RWPE2 (cell line): Measurements from ENCODE around the gene PITPNC1.

Experiments
- ATAC-seq: fragments of 200-7000 bp; cut with Tn5 transposase; 3 replicates; pipeline ENCODE4 v1.9.1; 2021; ENCODE audit warnings: low read depth
- DNase-seq: peaks from one replicate; pipeline ENCODE4 v3.0.0-alpha.2; 2020; ENCODE audit warnings: low spot score
- H3K27ac ChIP-seq: fragments of 450-650 bp; 2 replicates; pipeline ENCODE4 v1.5.1; 2017; ENCODE audit warnings: mild to moderate bottlenecking; ENCODE audit not compliant: poor library complexity, severe bottlenecking
- H3K27me3 ChIP-seq: fragments of 250-450 bp; sonication (Bioruptor Pico); 2 replicates; pipeline ENCODE4 v1.5.1; 2021; ENCODE audit warnings: mild to moderate bottlenecking, moderate library complexity; ENCODE audit not compliant: insufficient read depth, poor library complexity, severe bottlenecking
- H3K36me3 ChIP-seq: fragments of 250-450 bp; sonication (Bioruptor Pico); 2 replicates; pipeline ENCODE4 v1.5.1; 2020; ENCODE audit warnings: low read depth, mild to moderate bottlenecking, moderate library complexity
- H3K4me1 ChIP-seq: fragments of 250-450 bp; sonication (Bioruptor Pico); 2 replicates; pipeline ENCODE4 v1.5.1; 2021; ENCODE audit warnings: mild to moderate bottlenecking, moderate library complexity; ENCODE audit not compliant: insufficient read depth, poor library complexity, severe bottlenecking
- H3K4me3 ChIP-seq: fragments of 250-450 bp; sonication (Bioruptor Pico); 2 replicates; pipeline ENCODE4 v1.5.1; 2021; ENCODE audit warnings: mild to moderate bottlenecking, moderate library complexity; ENCODE audit not compliant: severe bottlenecking
- H3K9me3 ChIP-seq: fragments of 250-450 bp; sonication (Bioruptor Pico); 2 replicates; pipeline ENCODE4 v1.5.1; 2021; ENCODE audit warnings: mild to moderate bottlenecking, moderate library complexity; ENCODE audit not compliant: severe bottlenecking
- CTCF ChIP-seq: fragments of 450-650 bp; IDR thresholded peaks from one replicate; pipeline ENCODE4 v1.5.1; 2017; ENCODE audit warnings: mild to moderate bottlenecking, moderate library complexity; ENCODE audit not compliant: poor library complexity, severe bottlenecking

Gene PITPNC1

GRCh38 chr17:67504182-67504581 is 127.1 kb downstream of the PITPNC1 start:
- Histone ChIP-seq H3K27me3 (no peaks in the 10 kb centered on the region), H3K27ac (no peak overlapping the region), H3K9me3 (no peaks in the 10 kb centered on the region), H3K4me1 (peaks cover 15% of the 10 kb centered on the region), H3K36me3 (peaks cover 4% of the 10 kb centered on the region; the same call in 1 of the 2 replicates), H3K4me3 (no peak overlapping the region)
- no peak for ATAC-seq
- TF ChIP-seq CTCF, result no peak
- DNase-seq, result no peak

- H3K36me3 ChIP-seq, result peaks cover 4% of the 10 kb centered on the region; the same call in 1 of the 2 replicates
- TF ChIP-seq CTCF, result no peak
- ATAC-seq (no peak), DNase-seq (no peak)
- no peak overlapping the region for H3K4me3 ChIP-seq
- no peak overlapping the region for H3K27ac ChIP-seq
- no peaks in the 10 kb centered on the region for H3K9me3 ChIP-seq
- H3K27me3 ChIP-seq, result no peaks in the 10 kb centered on the region
- H3K4me1 ChIP-seq, result peaks cover 11% of the 10 kb centered on the region
These were observed 129.9 kb downstream of the PITPNC1 start for GRCh38 chr17:67506966-67507365.

GRCh38 chr17:67509390-67510287 is 132.6 kb downstream of the PITPNC1 start:
- ATAC-seq, result peak; percentile 79
- no peak for TF ChIP-seq CTCF
- Histone ChIP-seq H3K4me3 (no peak overlapping the region), H3K36me3 (peaks cover 4% of the 10 kb centered on the region; the same call in 1 of the 2 replicates), H3K27ac (no peak overlapping the region), H3K4me1 (peaks cover 4% of the 10 kb centered on the region), H3K9me3 (no peaks in the 10 kb centered on the region), H3K27me3 (no peaks in the 10 kb centered on the region)
- no peak for DNase-seq

- Histone ChIP-seq H3K27me3 (no peaks in the 10 kb centered on the region), H3K9me3 (no peaks in the 10 kb centered on the region), H3K27ac (no peak overlapping the region), H3K36me3 (peaks cover 4% of the 10 kb centered on the region; the same call in 1 of the 2 replicates), H3K4me3 (no peak overlapping the region), H3K4me1 (peaks cover 4% of the 10 kb centered on the region)
- ATAC-seq, result no peak; the same call in 2 of the 3 replicates
- TF ChIP-seq CTCF, result no peak
- DNase-seq, result no peak
These were observed 133.9 kb downstream of the PITPNC1 start for GRCh38 chr17:67511012-67511411.

- H3K4me3 ChIP-seq, result no peak overlapping the region
- no peak for ATAC-seq
- no peaks in the 10 kb centered on the region for H3K36me3 ChIP-seq
- TF ChIP-seq CTCF, result no peak
- H3K4me1 ChIP-seq, result peaks cover 4% of the 10 kb centered on the region
- no peaks in the 10 kb centered on the region for H3K9me3 ChIP-seq
- DNase-seq, result no peak
- H3K27me3 ChIP-seq, result no peaks in the 10 kb centered on the region
- no peak overlapping the region for H3K27ac ChIP-seq
These were observed 134.7 kb downstream of the PITPNC1 start for GRCh38 chr17:67511804-67512203.
